ENCODE measurements around the gene ITGA7. TPM values are rescaled to one million over a fixed set of nuclear protein-coding genes. Genes with fewer than 3 reads are reported as not detected.

ITGA7 gene
- total and polyA plus RNA-seq, 2 of the 8 experiments (the other 6 are each of a cell fraction or from before 2014, with no cell fraction given): 57.6 to 86.1 TPM

DNA sequence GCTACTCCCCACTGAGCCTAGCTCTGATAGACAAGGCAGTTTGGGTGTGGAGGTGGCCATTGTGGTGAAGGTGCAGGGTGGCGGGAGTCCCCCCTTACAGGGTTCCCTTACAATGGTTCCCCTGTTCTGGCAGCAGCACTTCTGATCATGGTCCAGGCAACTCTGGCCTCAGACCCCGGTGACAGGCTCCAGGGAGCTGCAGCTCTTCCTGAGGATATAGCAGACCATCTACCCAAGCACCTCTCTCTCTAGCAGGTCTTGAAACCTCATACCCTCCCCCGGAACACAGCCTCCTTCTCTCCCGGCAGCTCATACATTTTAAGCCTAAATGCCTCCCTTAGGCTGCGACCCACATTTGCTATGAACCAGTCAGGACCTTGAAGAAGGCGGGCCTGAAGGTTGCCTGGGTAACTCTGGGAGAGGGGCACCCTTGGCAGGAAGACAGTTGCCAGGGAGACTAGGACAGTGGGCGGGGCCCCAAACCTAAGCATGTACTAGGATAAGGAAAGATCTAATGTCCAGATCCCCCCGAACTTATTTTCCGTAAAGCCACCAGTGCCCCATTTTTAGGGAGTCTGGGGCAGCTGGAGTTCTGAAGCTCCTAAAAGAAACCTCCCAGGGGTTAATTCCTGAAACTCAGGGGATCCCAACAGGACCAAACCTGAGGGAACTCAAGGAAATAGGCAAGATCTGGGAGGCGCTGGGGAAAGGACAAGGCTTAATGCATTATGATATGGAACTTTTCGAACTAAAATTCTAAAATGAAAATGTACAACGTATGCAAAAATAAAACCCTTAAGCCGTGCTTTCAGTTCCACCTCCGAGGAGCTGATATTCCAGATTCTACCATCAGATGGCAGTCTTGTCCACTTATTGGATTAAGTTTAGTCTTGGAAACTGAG, 30.7 kb upstream of the ITGA7 start:
- ChIA-PET CTCF (ENCODE audit: partially characterized antibody) (interaction anchor here (0.6 to 11.1 kb wide), 60 partner anchors 9 to 1847 kb away, joined by 3 to 229 read pairs (median 5); partner anchors contain the start of genes BLOC1S1, CD63, DNAJC14 and ITGA7), POLR2A (ENCODE audit: partially characterized antibody) (interaction anchor here (0.6 to 34.1 kb wide), 22 partner anchors 9 to 341 kb away, joined by 3 to 809 read pairs (median 4); partner anchors contain the start of genes BLOC1S1, CD63, DGKA and DNAJC14)
- FAIRE-seq (peak; percentile 69), DNase-seq (ENCODE audit: low read depth in 1 of 2, low spot score in 2 of 2) (peak in 1 of 2 experiments; percentile 88)
- Histone ChIP-seq H2BK20ac (ENCODE audit: low read length) (no peak overlapping the region), H4K8ac (ENCODE audit: extremely low read depth, insufficient read depth, low read length) (no peak overlapping the region), H3K23ac (ENCODE audit: insufficient read length) (no peak overlapping the region), H2BK15ac (ENCODE audit: low read length) (no peak overlapping the region), H2BK5ac (ENCODE audit: low read depth, low read length) (peak overlapping the region; percentile 84), H3K23me2 (ENCODE audit: low read depth, low read length) (peaks cover 8% of the 10 kb centered on the region), H3K9ac (replicated peaks in 1 of 4; ENCODE audit: extremely low read depth in 1 of 4, low read depth in 3 of 4, low read length in 3 of 4) (peak overlapping the region in 3 of 4 experiments; percentile 29 to 38 (median 33); a peak in 6 of 7 replicates), H3K27me3 (replicated peaks in 1 of 4; ENCODE audit: control insufficient read depth in 3 of 4, extremely low read depth in 1 of 4, insufficient read depth in 3 of 4, low read length in 3 of 4) (no peaks in the 10 kb centered on the region), H3K56ac (replicated peaks; ENCODE audit: insufficient read length, low read depth, low read length) (peak overlapping the region; percentile 48), H3K79me2 (ENCODE audit: control insufficient read depth in 1 of 2, insufficient read depth in 2 of 2, low read length in 2 of 2) (no peaks in the 10 kb centered on the region; a peak in 1 of 4 replicates), H2BK12ac (ENCODE audit: low read depth, low read length) (no peak overlapping the region), H3K9me3 (ENCODE audit: insufficient read depth in 2 of 2, low read depth in 1 of 2, low read length in 1 of 2) (no peaks in the 10 kb centered on the region), H4K91ac (replicated peaks; ENCODE audit: insufficient read length, low read length) (no peak overlapping the region), H3K14ac (ENCODE audit: insufficient read length) (no peak overlapping the region), H3K4me1 (replicated peaks in 1 of 4; ENCODE audit: control insufficient read depth in 3 of 4, insufficient read depth in 4 of 4, low read length in 3 of 4) (peaks cover 2 to 23% (median 10%) of the 10 kb centered on the region in 4 experiments; a peak in 6 of 7 replicates), H3K4me2 (ENCODE audit: insufficient read depth in 1 of 2, low read depth in 2 of 2, low read length in 2 of 2) (peak overlapping the region; percentile 77 to 86), H3K36me3 (ENCODE audit: control insufficient read depth in 2 of 4, insufficient read depth in 4 of 4, low read length in 3 of 4) (no peaks in the 10 kb centered on the region), H3K79me1 (ENCODE audit: low read depth, low read length) (no peaks in the 10 kb centered on the region), H3K4me3 (ENCODE audit: extremely low read depth in 1 of 4, insufficient read depth in 2 of 4, low read depth in 3 of 4, low read length in 4 of 4) (peak overlapping the region; percentile 45 to 65 (median 56)), H4K20me1 (replicated peaks in 1 of 2; ENCODE audit: control insufficient read depth in 1 of 2, insufficient read depth in 2 of 2, low read length in 2 of 2) (no peaks in the 10 kb centered on the region), H3K27ac (ENCODE audit: low read depth, low read length) (peak overlapping the region; percentile 46; the same call in 1 of the 2 replicates), H4K5ac (ENCODE audit: insufficient read length, low read depth, low read length) (peak overlapping the region; percentile 25), H3K18ac (ENCODE audit: extremely low read depth, low read length) (peak overlapping the region; percentile 68), H3K4ac (replicated peaks; ENCODE audit: insufficient read length, low read depth, low read length) (no peak overlapping the region), H2AFZ (ENCODE audit: low read length) (peak overlapping the region; percentile 88), H2BK120ac (replicated peaks; ENCODE audit: low read depth, low read length) (no peak overlapping the region), H2AK5ac (ENCODE audit: low read depth, low read length) (no peak overlapping the region)
- WGBS, 2 experiments (ENCODE audit: extremely low coverage in 1 of 2, insufficient coverage in 1 of 2, insufficient read length in 1 of 2, insufficient replicate concordance in 2 of 2, low coverage in 1 of 2, low lambda C conversion rate in 2 of 2, missing lambda C conversion rate in 1 of 2): 2% methylated on average over 14 of the region's 14 CpGs; no CpG with 5 or more reads in 1 of the 2 experiments
- TF ChIP-seq JUN (IDR thresholded peaks at IDR 0.05; ENCODE audit: low read depth, low read length): no peak
- TF ChIP-seq SIN3A (conservative IDR thresholded peaks at IDR 0.05 in 1 of 2, IDR thresholded peaks at IDR 0.05 in 1 of 2; ENCODE audit: low read depth in 1 of 2, low read length in 2 of 2): peak; percentile 62 to 82; a peak in 1 of 4 replicates
- TF ChIP-seq SP2 (IDR thresholded peaks at IDR 0.05; ENCODE audit: low read length): peak; percentile 9; the same call in 1 of the 2 replicates
- TF ChIP-seq CEBPB (IDR thresholded peaks at IDR 0.05; ENCODE audit: low read depth, low read length): no peak
- TF ChIP-seq KDM5A (IDR thresholded peaks at IDR 0.05; ENCODE audit: low read length): peak; percentile 80
- TF ChIP-seq CHD1 (IDR thresholded peaks at IDR 0.05; ENCODE audit: low read depth, low read length): no peak
- TF ChIP-seq RFX5 (IDR thresholded peaks at IDR 0.05; ENCODE audit: borderline replicate concordance, low read depth, low read length): peak; percentile 61; the same call in 1 of the 2 replicates
- TF ChIP-seq SRF (IDR thresholded peaks at IDR 0.05; ENCODE audit: low read depth, low read length): no peak
- peak in 1 of 2 experiments; percentile 61; a peak in 2 of 3 replicates for TF ChIP-seq POLR2A (IDR thresholded peaks at IDR 0.05; ENCODE audit: control extremely low read depth in 1 of 2, low read depth in 2 of 2, low read length in 2 of 2)
- TF ChIP-seq SP1 (IDR thresholded peaks at IDR 0.05; ENCODE audit: low read depth, low read length): peak; percentile 57; the same call in 1 of the 2 replicates
- TF ChIP-seq POLR2AphosphoS5 (IDR thresholded peaks at IDR 0.05; ENCODE audit: low read depth, low read length): no peak
- no peak for TF ChIP-seq ZNF274 (IDR thresholded peaks at IDR 0.05; ENCODE audit: borderline replicate concordance, extremely low read depth, low read length)
